SK-N-SH treated with all-trans-retinoic acid at 6 μM for 48 hours (cell line): Measurements from ENCODE around the gene TNNC2.

Experiments used
- ATAC-seq: fragments of 200-7000 bp; cut with Tn5 transposase; 3 replicates; pipeline ENCODE4 v1.9.1; 2020; ENCODE audit warnings: mild to moderate bottlenecking, moderate library complexity
- ARNTL ChIP-seq: fragments of 450-650 bp; formaldehyde crosslinking; IDR thresholded peaks from 2 replicates; pipeline ENCODE4 v1.5.0; 2020; ENCODE audit warnings: low read depth, mild to moderate bottlenecking, moderate library complexity, borderline replicate concordance
- BACH2 ChIP-seq: fragments of 250-450 bp; sonication (Bioruptor Pico); IDR thresholded peaks from 2 replicates; pipeline ENCODE4 v1.9.0; 2021; ENCODE audit warnings: mild to moderate bottlenecking, borderline replicate concordance
- CSDC2 ChIP-seq: fragments of 250-450 bp; sonication (Bioruptor Pico); IDR thresholded peaks from 2 replicates; pipeline ENCODE4 v1.5.0; 2020; ENCODE audit warnings: mild to moderate bottlenecking, moderate library complexity
- ESRRG ChIP-seq: fragments of 250-450 bp; sonication (Bioruptor Pico); IDR thresholded peaks from 2 replicates; pipeline ENCODE4 v1.6.1; 2021; ENCODE audit warnings: mild to moderate bottlenecking
- GLIS3 ChIP-seq: fragments of 250-450 bp; sonication (Bioruptor Pico); IDR thresholded peaks from 2 replicates; pipeline ENCODE4 v1.5.0; 2020; ENCODE audit warnings: mild to moderate bottlenecking, moderate library complexity
- ISL1 ChIP-seq: fragments of 250-450 bp; sonication (Bioruptor Pico); IDR thresholded peaks from 2 replicates; pipeline ENCODE4 v2.1.2; 2022; ENCODE audit warnings: mild to moderate bottlenecking, moderate library complexity
- OSR1 ChIP-seq: fragments of 250-450 bp; sonication (Bioruptor Pico); IDR thresholded peaks from 2 replicates; pipeline ENCODE4 v1.8.0; 2022; ENCODE audit warnings: moderate library complexity, mild to moderate bottlenecking, inconsistent platforms
- PPARA ChIP-seq: fragments of 250-450 bp; sonication (Bioruptor Pico); IDR thresholded peaks from 2 replicates; pipeline ENCODE4 v1.5.0; 2020; ENCODE audit warnings: mild to moderate bottlenecking, borderline replicate concordance
- RARB ChIP-seq: fragments of 250-450 bp; sonication (Bioruptor Pico); IDR thresholded peaks from 2 replicates; pipeline ENCODE4 v1.8.0; 2021; ENCODE audit warnings: mild to moderate bottlenecking, moderate library complexity
- SNAI2 ChIP-seq: fragments of 250-450 bp; sonication (Bioruptor Pico); IDR thresholded peaks from 2 replicates; pipeline ENCODE4 v1.5.0; 2020; ENCODE audit warnings: mild to moderate bottlenecking, moderate library complexity
- TCF4 ChIP-seq: fragments of 250-450 bp; sonication (Bioruptor Pico); IDR thresholded peaks from 2 replicates; pipeline ENCODE4 v1.8.0; 2021; ENCODE audit warnings: mild to moderate bottlenecking, moderate library complexity, borderline replicate concordance
- TOX ChIP-seq: fragments of 250-450 bp; sonication (Bioruptor Pico); IDR thresholded peaks from 2 replicates; pipeline ENCODE4 v1.8.0; 2021; ENCODE audit warnings: mild to moderate bottlenecking, moderate library complexity, borderline replicate concordance
- ZC3H10 ChIP-seq: fragments of 250-450 bp; sonication (Bioruptor Pico); IDR thresholded peaks from 2 replicates; pipeline ENCODE4 v1.5.1; 2021; ENCODE audit warnings: mild to moderate bottlenecking, moderate library complexity
- ZFP3 ChIP-seq: fragments of 250-450 bp; sonication (Bioruptor Pico); IDR thresholded peaks from 2 replicates; pipeline ENCODE4 v1.5.0; 2020; ENCODE audit warnings: mild to moderate bottlenecking, moderate library complexity
- ZFP30 ChIP-seq: fragments of 450-650 bp; formaldehyde crosslinking; IDR thresholded peaks from 2 replicates; pipeline ENCODE4 v1.5.0; 2022; ENCODE audit warnings: mild to moderate bottlenecking, moderate library complexity
- ZNF565 ChIP-seq: fragments of 450-650 bp; formaldehyde crosslinking; conservative IDR thresholded peaks from 2 replicates; pipeline ENCODE4 v1.5.0; 2020; ENCODE audit warnings: low read depth, mild to moderate bottlenecking, moderate library complexity
- ZNF70 ChIP-seq: fragments of 450-650 bp; formaldehyde crosslinking; IDR thresholded peaks from 2 replicates; pipeline ENCODE4 v1.5.0; 2020; ENCODE audit warnings: mild to moderate bottlenecking, moderate library complexity
- ZNF8 ChIP-seq: fragments of 450-650 bp; formaldehyde crosslinking; IDR thresholded peaks from 2 replicates; pipeline ENCODE4 v1.5.0; 2020; ENCODE audit warnings: mild to moderate bottlenecking, moderate library complexity
- TF ChIP-seq, protein P1 (sequence below): fragments of 250-450 bp; sonication (Bioruptor Pico); IDR thresholded peaks from 2 replicates; pipeline ENCODE4 v1.5.1; 2021; ENCODE audit warnings: mild to moderate bottlenecking, moderate library complexity
- TF ChIP-seq, protein P2 (sequence below): fragments of 250-450 bp; sonication (Bioruptor Pico); IDR thresholded peaks from 2 replicates; pipeline ENCODE4 v1.8.0; 2021; ENCODE audit warnings: low read depth, mild to moderate bottlenecking, moderate library complexity, borderline replicate concordance
- TF ChIP-seq, protein P3 (sequence below): fragments of 250-450 bp; sonication (Bioruptor Pico); IDR thresholded peaks from 2 replicates; pipeline ENCODE4 v1.5.1; 2020; ENCODE audit warnings: low read depth, mild to moderate bottlenecking, moderate library complexity
- TF ChIP-seq, protein P4 (sequence below): fragments of 250-450 bp; sonication (Bioruptor Pico); IDR thresholded peaks from 2 replicates; pipeline ENCODE4 v1.5.0; 2020; ENCODE audit warnings: mild to moderate bottlenecking, moderate library complexity
- TF ChIP-seq, protein P5 (sequence below): fragments of 250-450 bp; sonication (Bioruptor Pico); IDR thresholded peaks from 2 replicates; pipeline ENCODE4 v1.8.0; 2020; ENCODE audit warnings: mild to moderate bottlenecking, moderate library complexity, borderline replicate concordance

TNNC2 gene

DNA sequence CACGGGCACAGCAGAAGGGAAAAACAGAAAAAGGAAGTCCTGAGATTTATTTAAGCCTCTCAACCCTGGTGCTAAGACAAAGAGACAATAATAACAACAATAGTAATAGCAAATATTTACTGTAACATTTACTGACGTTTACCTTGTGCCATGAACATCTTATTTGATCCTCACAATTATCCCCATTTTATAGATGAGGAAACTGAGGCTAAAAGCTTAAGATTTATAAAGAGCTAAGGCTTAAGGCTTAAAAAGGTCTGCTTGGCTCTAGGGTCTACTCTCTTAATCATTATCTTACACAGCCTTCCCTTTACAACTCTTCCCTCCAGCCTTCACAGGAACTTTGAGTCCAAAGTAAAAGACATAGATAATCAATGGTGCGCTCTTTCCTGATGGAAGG, 38.8 kb downstream of the TNNC2 start:
- no peak for ATAC-seq
- TF ChIP-seq GLIS3 (CRISPR knock-in tag) (no peak), CSDC2 (no peak), OSR1 (no peak), ZNF70 (no peak), ZNF8 (no peak), ISL1 (CRISPR knock-in tag) (no peak), BACH2 (CRISPR knock-in tag) (no peak), ZNF565 (CRISPR knock-in tag) (no peak), PPARA (CRISPR knock-in tag) (no peak), TOX (CRISPR knock-in tag) (no peak), ZC3H10 (CRISPR knock-in tag) (no peak), ZFP3 (CRISPR knock-in tag) (no peak), ZFP30 (CRISPR knock-in tag) (no peak), ARNTL (no peak), TCF4 (CRISPR knock-in tag) (no peak), SNAI2 (no peak), ESRRG (CRISPR knock-in tag) (no peak)
- TF ChIP-seq, protein P1, sequence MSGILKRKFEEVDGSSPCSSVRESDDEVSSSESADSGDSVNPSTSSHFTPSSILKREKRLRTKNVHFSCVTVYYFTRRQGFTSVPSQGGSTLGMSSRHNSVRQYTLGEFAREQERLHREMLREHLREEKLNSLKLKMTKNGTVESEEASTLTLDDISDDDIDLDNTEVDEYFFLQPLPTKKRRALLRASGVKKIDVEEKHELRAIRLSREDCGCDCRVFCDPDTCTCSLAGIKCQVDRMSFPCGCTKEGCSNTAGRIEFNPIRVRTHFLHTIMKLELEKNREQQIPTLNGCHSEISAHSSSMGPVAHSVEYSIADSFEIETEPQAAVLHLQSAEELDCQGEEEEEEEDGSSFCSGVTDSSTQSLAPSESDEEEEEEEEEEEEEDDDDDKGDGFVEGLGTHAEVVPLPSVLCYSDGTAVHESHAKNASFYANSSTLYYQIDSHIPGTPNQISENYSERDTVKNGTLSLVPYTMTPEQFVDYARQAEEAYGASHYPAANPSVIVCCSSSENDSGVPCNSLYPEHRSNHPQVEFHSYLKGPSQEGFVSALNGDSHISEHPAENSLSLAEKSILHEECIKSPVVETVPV (CRISPR knock-in tag) = no peak
- TF ChIP-seq, protein P2, sequence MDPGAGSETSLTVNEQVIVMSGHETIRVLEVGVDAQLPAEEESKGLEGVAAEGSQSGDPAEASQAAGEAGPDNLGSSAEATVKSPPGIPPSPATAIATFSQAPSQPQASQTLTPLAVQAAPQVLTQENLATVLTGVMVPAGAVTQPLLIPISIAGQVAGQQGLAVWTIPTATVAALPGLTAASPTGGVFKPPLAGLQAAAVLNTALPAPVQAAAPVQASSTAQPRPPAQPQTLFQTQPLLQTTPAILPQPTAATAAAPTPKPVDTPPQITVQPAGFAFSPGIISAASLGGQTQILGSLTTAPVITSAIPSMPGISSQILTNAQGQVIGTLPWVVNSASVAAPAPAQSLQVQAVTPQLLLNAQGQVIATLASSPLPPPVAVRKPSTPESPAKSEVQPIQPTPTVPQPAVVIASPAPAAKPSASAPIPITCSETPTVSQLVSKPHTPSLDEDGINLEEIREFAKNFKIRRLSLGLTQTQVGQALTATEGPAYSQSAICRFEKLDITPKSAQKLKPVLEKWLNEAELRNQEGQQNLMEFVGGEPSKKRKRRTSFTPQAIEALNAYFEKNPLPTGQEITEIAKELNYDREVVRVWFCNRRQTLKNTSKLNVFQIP = no peak
- TF ChIP-seq, protein P3, sequence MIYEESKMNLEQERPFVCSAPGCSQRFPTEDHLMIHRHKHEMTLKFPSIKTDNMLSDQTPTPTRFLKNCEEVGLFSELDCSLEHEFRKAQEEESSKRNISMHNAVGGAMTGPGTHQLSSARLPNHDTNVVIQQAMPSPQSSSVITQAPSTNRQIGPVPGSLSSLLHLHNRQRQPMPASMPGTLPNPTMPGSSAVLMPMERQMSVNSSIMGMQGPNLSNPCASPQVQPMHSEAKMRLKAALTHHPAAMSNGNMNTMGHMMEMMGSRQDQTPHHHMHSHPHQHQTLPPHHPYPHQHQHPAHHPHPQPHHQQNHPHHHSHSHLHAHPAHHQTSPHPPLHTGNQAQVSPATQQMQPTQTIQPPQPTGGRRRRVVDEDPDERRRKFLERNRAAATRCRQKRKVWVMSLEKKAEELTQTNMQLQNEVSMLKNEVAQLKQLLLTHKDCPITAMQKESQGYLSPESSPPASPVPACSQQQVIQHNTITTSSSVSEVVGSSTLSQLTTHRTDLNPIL = no peak

DNA sequence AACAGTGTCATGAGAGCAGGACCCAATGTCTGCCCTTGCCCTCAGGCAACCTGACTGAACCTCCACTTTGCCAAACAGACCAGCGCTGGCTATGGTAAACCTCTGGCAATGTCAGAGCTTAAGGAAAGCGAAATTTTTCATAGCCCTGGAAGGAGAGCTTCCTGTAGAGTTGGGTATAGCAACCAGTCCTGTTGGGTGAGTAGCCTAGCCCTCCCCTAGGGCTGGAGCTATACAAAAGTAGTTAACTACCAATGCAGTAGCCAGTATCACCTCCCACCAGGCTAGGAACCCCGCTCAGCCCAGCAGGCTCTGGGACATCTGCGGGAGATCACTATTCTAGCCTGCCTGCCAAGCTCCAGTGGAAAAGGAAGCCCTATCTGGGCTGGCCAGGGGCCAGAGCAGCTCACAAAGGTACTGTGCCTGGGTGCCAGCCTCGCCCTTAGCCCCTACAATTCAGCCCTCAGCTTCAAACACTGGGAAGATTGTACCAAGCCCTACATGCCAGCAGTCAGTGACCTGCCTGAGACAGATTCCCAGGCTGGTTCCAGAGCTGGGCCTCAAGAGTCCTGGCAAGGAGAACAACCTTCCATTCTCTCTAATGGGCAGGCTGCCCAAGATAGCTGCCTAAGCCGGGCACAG, 43.3 kb downstream of the TNNC2 start:
- TF ChIP-seq ISL1 (CRISPR knock-in tag) (no peak), ZFP3 (CRISPR knock-in tag) (no peak), OSR1 (no peak), GLIS3 (CRISPR knock-in tag) (no peak)
- TF ChIP-seq, protein P4, sequence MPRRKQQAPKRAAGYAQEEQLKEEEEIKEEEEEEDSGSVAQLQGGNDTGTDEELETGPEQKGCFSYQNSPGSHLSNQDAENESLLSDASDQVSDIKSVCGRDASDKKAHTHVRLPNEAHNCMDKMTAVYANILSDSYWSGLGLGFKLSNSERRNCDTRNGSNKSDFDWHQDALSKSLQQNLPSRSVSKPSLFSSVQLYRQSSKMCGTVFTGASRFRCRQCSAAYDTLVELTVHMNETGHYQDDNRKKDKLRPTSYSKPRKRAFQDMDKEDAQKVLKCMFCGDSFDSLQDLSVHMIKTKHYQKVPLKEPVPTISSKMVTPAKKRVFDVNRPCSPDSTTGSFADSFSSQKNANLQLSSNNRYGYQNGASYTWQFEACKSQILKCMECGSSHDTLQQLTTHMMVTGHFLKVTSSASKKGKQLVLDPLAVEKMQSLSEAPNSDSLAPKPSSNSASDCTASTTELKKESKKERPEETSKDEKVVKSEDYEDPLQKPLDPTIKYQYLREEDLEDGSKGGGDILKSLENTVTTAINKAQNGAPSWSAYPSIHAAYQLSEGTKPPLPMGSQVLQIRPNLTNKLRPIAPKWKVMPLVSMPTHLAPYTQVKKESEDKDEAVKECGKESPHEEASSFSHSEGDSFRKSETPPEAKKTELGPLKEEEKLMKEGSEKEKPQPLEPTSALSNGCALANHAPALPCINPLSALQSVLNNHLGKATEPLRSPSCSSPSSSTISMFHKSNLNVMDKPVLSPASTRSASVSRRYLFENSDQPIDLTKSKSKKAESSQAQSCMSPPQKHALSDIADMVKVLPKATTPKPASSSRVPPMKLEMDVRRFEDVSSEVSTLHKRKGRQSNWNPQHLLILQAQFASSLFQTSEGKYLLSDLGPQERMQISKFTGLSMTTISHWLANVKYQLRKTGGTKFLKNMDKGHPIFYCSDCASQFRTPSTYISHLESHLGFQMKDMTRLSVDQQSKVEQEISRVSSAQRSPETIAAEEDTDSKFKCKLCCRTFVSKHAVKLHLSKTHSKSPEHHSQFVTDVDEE (CRISPR knock-in tag) = no peak
- TF ChIP-seq, protein P1 (CRISPR knock-in tag) = no peak

DNA sequence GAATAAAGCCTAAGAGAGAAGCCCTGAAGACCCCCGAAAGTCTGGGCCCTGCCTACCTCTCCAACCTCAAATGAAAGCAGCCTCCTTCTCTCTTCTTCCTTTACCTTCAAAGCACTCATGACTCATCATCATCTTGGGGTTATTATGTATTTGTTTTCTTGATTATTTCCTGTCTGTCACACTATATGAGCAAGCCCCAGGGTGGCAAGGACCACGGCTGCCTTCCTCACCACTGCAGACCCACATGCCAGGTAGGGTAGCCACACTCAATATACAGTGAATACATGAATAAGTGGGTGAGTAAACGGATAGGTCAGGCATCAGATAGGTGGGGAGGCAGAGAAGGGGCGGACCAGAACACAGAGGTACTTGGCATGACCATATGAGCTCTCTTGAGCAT, 44.2 kb downstream of the TNNC2 start:
- no peak for ATAC-seq
- no peak for TF ChIP-seq ZC3H10 (CRISPR knock-in tag)
- TF ChIP-seq, protein P4 (CRISPR knock-in tag) = no peak
- TF ChIP-seq ZNF70 = no peak
- no peak for TF ChIP-seq ESRRG (CRISPR knock-in tag)
- TF ChIP-seq SNAI2 = no peak
- no peak for TF ChIP-seq ZFP30 (CRISPR knock-in tag)
- TF ChIP-seq ISL1 (CRISPR knock-in tag) = no peak
- TF ChIP-seq BACH2 (CRISPR knock-in tag) = no peak
- TF ChIP-seq RARB = no peak
- TF ChIP-seq ZFP3 (CRISPR knock-in tag) = no peak
- TF ChIP-seq, protein P5, sequence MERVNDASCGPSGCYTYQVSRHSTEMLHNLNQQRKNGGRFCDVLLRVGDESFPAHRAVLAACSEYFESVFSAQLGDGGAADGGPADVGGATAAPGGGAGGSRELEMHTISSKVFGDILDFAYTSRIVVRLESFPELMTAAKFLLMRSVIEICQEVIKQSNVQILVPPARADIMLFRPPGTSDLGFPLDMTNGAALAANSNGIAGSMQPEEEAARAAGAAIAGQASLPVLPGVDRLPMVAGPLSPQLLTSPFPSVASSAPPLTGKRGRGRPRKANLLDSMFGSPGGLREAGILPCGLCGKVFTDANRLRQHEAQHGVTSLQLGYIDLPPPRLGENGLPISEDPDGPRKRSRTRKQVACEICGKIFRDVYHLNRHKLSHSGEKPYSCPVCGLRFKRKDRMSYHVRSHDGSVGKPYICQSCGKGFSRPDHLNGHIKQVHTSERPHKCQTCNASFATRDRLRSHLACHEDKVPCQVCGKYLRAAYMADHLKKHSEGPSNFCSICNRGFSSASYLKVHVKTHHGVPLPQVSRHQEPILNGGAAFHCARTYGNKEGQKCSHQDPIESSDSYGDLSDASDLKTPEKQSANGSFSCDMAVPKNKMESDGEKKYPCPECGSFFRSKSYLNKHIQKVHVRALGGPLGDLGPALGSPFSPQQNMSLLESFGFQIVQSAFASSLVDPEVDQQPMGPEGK = no peak
- no peak for TF ChIP-seq TCF4 (CRISPR knock-in tag)
- TF ChIP-seq OSR1 = no peak
- TF ChIP-seq PPARA (CRISPR knock-in tag) = no peak
- TF ChIP-seq TOX (CRISPR knock-in tag) = no peak

More for the DNA sequence above, 43.3 kb downstream of the TNNC2 start:
- no peak for ATAC-seq
